Endothelial cell of umbilical vein (primary cell): ENCODE measurements around the gene NF2. TPM values are rescaled to one million over a fixed set of nuclear protein-coding genes. Genes with fewer than 3 reads are reported as not detected.

Source experiments
- BruUV-seq: library from RNA; stranded (reverse); fragments of 400-500 nt; replicated peaks from 2 replicates; lab custom pipeline; 2021; lab: Mats Ljungman, UMichigan
- CTCF ChIA-PET: fragments of 300-600, 350-600 bp; sonication (Branson Sonifier 250); formaldehyde crosslinking; loops from one replicate; lab custom pipeline; 2021; ENCODE audit warnings: antibody characterized with exemption, inconsistent platforms; lab: Charles Lee
- POLR2A ChIA-PET: fragments of 300-600, 350-600 bp; sonication (Branson Sonifier 250); formaldehyde crosslinking; loops from one replicate; lab custom pipeline; 2021; ENCODE audit warnings: antibody characterized with exemption, inconsistent platforms; lab: Charles Lee
- DNase-seq: peaks from one replicate; pipeline ENCODE4 v3.0.0-alpha.2; 2011; ENCODE audit warnings: low read depth, low spot score
- FAIRE-seq: peaks from 2 replicates; lab custom pipeline; 2011; peaks lifted over from hg19 to GRCh38; lab: Jason Lieb, UNC
- H2AFZ ChIP-seq: 2 replicates; pipeline ENCODE4 v1.6.0; 2012; ENCODE audit warnings: low read depth, low read length, control low read depth, inconsistent platforms
- H3K27ac ChIP-seq: 2 replicates; pipeline ENCODE4 v1.5.1; 2011; ENCODE audit warnings: low read depth, mild to moderate bottlenecking, control low read depth, low read length, moderate library complexity; ENCODE audit not compliant: insufficient read depth
- H3K27me3 ChIP-seq, 2 experiments: 2 replicates each; pipeline versions ENCODE4 v1.6.0 to v1.6.1; 2011; ENCODE audit warnings: low read length in 2 of 2, mixed read lengths in 1 of 2; ENCODE audit not compliant: control insufficient read depth in 2 of 2, insufficient read depth in 2 of 2
- H3K36me3 ChIP-seq, 2 experiments: 2 replicates in 1 of 2; 3 replicates in 1 of 2; pipeline ENCODE4 v1.5.1; 2011; ENCODE audit warnings: low read length in 2 of 2, mild to moderate bottlenecking in 1 of 2, moderate library complexity in 1 of 2; ENCODE audit not compliant: control insufficient read depth in 2 of 2, insufficient read depth in 2 of 2; ENCODE audit errors: extremely low read depth in 1 of 2
- H3K4me1 ChIP-seq: 3 replicates; pipeline ENCODE4 v1.5.1; 2011; ENCODE audit warnings: mild to moderate bottlenecking, low read length; ENCODE audit not compliant: control insufficient read depth, insufficient read depth; ENCODE audit errors: extremely low read depth
- H3K4me2 ChIP-seq: 2 replicates; pipeline ENCODE4 v1.6.1; 2011; ENCODE audit warnings: low read length, control low read depth, mixed read lengths; ENCODE audit not compliant: insufficient read depth
- H3K4me3 ChIP-seq, 3 experiments: fragments of 200-600 bp in 1 of 3; sonication (generic), shearing (Covaris generic) in 1 of 3; replicated peaks in 1 of 3; 2 replicates each; pipeline ENCODE4 v1.5.1; 2011 to 2016; ENCODE audit warnings: control low read depth in 3 of 3, low read length in 3 of 3, mild to moderate bottlenecking in 2 of 3, inconsistent platforms in 1 of 3, low read depth in 1 of 3, moderate library complexity in 1 of 3; ENCODE audit not compliant: insufficient read depth in 1 of 3
- H3K79me2 ChIP-seq: 2 replicates; pipeline ENCODE4 v1.6.0; 2012; ENCODE audit warnings: low read length, inconsistent platforms; ENCODE audit not compliant: control insufficient read depth, insufficient read depth
- H3K9ac ChIP-seq: replicated peaks from 2 replicates; pipeline ENCODE3; 2011; ENCODE audit warnings: low read length, control low read depth; ENCODE audit not compliant: insufficient read depth; ENCODE audit errors: extremely low read depth
- H3K9me1 ChIP-seq: replicated peaks from 3 replicates; pipeline ENCODE4 v1.6.0; 2011; ENCODE audit warnings: mild to moderate bottlenecking, low read length; ENCODE audit not compliant: control insufficient read depth, insufficient read depth; ENCODE audit errors: extremely low read depth
- H3K9me3 ChIP-seq: replicated peaks from 2 replicates; pipeline ENCODE4 v1.5.1; 2012; ENCODE audit warnings: low read length, inconsistent platforms; ENCODE audit not compliant: control insufficient read depth, insufficient read depth
- H4K20me1 ChIP-seq: replicated peaks from 2 replicates; pipeline ENCODE3; 2011; ENCODE audit warnings: mild to moderate bottlenecking, low read length; ENCODE audit not compliant: control insufficient read depth, insufficient read depth; ENCODE audit errors: extremely low read depth
- JUN ChIP-seq: IDR thresholded peaks from 2 replicates; pipeline ENCODE4 v1.6.1; 2011; ENCODE audit warnings: borderline replicate concordance, low read depth; ENCODE audit not compliant: insufficient read length, insufficient read depth
- MYC ChIP-seq: IDR thresholded peaks from one replicate; pipeline ENCODE4 v1.6.1; 2011; ENCODE audit warnings: mild to moderate bottlenecking, low read depth, low read length
- POLR2A ChIP-seq: IDR thresholded peaks from 2 replicates; pipeline ENCODE4 v1.6.1; 2012; ENCODE audit warnings: low read depth, mild to moderate bottlenecking, control low read depth, low read length
- POLR2AphosphoS5 ChIP-seq: IDR thresholded peaks from 2 replicates; pipeline ENCODE4 v1.6.1; 2012; ENCODE audit warnings: low read depth, mild to moderate bottlenecking, control low read depth, low read length, moderate library complexity; ENCODE audit not compliant: insufficient read depth
- dilution Hi-C: fragments of 300-500 bp; cut with MboI; formaldehyde crosslinking; loops from one replicate; pipeline ENCODE4 v1.15.0; 2019; ENCODE audit warnings: low sequenced_read_pairs; ENCODE audit not compliant: extremely low pct_ligation_motif_present
- intact Hi-C: fragments of 100-400 bp; cut with micrococcal nuclease; formaldehyde crosslinking; loops from one replicate; pipeline ENCODE4 v1.10.0; 2022
- polyA plus RNA-seq, 4 experiments: library from polyadenylated mRNA; depleted of rRNA in 3 of 4; stranded (reverse) in 3 of 4; unstranded in 1 of 4; fragments of >200 nt; gene quantifications; 2 replicates each; pipeline versions ENCODE4 v1.2.1 to v1.2.3, GENCODE V29; 2011 to 2012; ENCODE audit warnings: missing spikeins in 1 of 4
- small RNA-seq: library from RNA; depleted of rRNA; stranded (forward); fragments of <200 nt; gene quantifications from one replicate; pipeline ENCODE3, GENCODE V24; 2012; ENCODE audit warnings: low replicate concordance, low read depth; ENCODE audit not compliant: insufficient read depth, insufficient read length
- total RNA-seq: library from RNA; stranded (reverse); gene quantifications from 2 replicates; pipeline ENCODE4 v1.2.3, GENCODE V29; 2021

NF2 gene
- total and polyA plus RNA-seq, 2 donors (not counting 3 experiments of a cell fraction or from before 2014, with no cell fraction given), result 27.8 to 115 TPM

- intact Hi-C loops, result no loop called here
- Histone ChIP-seq H3K9me3 (no peaks in the 10 kb centered on the region), H3K4me2 (no peak overlapping the region), H3K9ac (no peak overlapping the region), H3K4me1 (no peaks in the 10 kb centered on the region), H3K79me2 (no peaks in the 10 kb centered on the region), H3K9me1 (no peaks in the 10 kb centered on the region), H3K27ac (no peak overlapping the region), H3K36me3 (peaks cover 0 to 4% of the 10 kb centered on the region in 2 experiments), H2AFZ (no peak overlapping the region), H3K27me3 (no peaks in the 10 kb centered on the region), H3K4me3 (no peak overlapping the region), H4K20me1 (no peaks in the 10 kb centered on the region)
- ChIA-PET POLR2A (no interaction called here), CTCF (no interaction called here)
- no TSS peak for BruUV-seq
- FAIRE-seq (no peak), DNase-seq (no peak)
- dilution Hi-C loops, result no loop called here
- TF ChIP-seq MYC, result no peak
- TF ChIP-seq POLR2A, result no peak
- no peak for TF ChIP-seq POLR2AphosphoS5
- TF ChIP-seq JUN, result no peak
Measured at GRCh38 chr22:29747832-29748231, 144.4 kb downstream of the NF2 start.

Small RNAs within 50 kb of the gene (small RNA-seq; reads per million reads assigned to genes)
- gene AC004882.2, result not detected

Other genes starting within 250 kb of the NF2 start
- 102 and 107 TPM in 2 replicates for gene AP1B1, start 215.1 kb upstream of the NF2 start, total RNA-seq
- gene AP1B1, start 215.1 kb upstream of the NF2 start, polyA plus RNA-seq, result 131 and 188 TPM in 2 replicates
- gene RFPL1, start 165.1 kb upstream of the NF2 start, total RNA-seq, result not detected in 2 replicates
- gene RFPL1, start 165.1 kb upstream of the NF2 start, polyA plus RNA-seq, result not detected in 2 replicates
- 0.09 and 1.5 TPM in 2 replicates for gene NEFH, start 123.4 kb upstream of the NF2 start, total RNA-seq
- 0.33 and 0.59 TPM in 2 replicates for gene NEFH, start 123.4 kb upstream of the NF2 start, polyA plus RNA-seq
- gene THOC5, start 49.9 kb upstream of the NF2 start, total RNA-seq, result 73.8 and 82.9 TPM in 2 replicates
- gene THOC5, start 49.9 kb upstream of the NF2 start, polyA plus RNA-seq, result 35.0 and 37.8 TPM in 2 replicates
- 51.2 and 51.3 TPM in 2 replicates for gene NIPSNAP1, start 22.5 kb upstream of the NF2 start, total RNA-seq
- 36.6 and 40.0 TPM in 2 replicates for gene NIPSNAP1, start 22.5 kb upstream of the NF2 start, polyA plus RNA-seq
- gene CABP7, start 116.4 kb downstream of the NF2 start, total RNA-seq, result not detected in 2 replicates
- not detected in 2 replicates for gene CABP7, start 116.4 kb downstream of the NF2 start, polyA plus RNA-seq
- gene ZMAT5, start 163.4 kb downstream of the NF2 start, total RNA-seq, result 23.1 and 24.9 TPM in 2 replicates
- gene ZMAT5, start 163.4 kb downstream of the NF2 start, polyA plus RNA-seq, result 43.6 and 54.8 TPM in 2 replicates
- gene UQCR10, start 163.7 kb downstream of the NF2 start, total RNA-seq, result 94.0 and 96.6 TPM in 2 replicates
- gene UQCR10, start 163.7 kb downstream of the NF2 start, polyA plus RNA-seq, result 196 and 215 TPM in 2 replicates
- gene ASCC2, start 234.6 kb downstream of the NF2 start, total RNA-seq, result 60.4 and 60.7 TPM in 2 replicates
- 43.6 and 51.8 TPM in 2 replicates for gene ASCC2, start 234.6 kb downstream of the NF2 start, polyA plus RNA-seq